ENCODE results near the gene ZNF132.
"Not testable (repeated sequence)": the region's sequence is repeated elsewhere in the genome, so short reads cannot be mapped to it uniquely, and the experiment has no call there.

ZNF132 gene

DNA sequence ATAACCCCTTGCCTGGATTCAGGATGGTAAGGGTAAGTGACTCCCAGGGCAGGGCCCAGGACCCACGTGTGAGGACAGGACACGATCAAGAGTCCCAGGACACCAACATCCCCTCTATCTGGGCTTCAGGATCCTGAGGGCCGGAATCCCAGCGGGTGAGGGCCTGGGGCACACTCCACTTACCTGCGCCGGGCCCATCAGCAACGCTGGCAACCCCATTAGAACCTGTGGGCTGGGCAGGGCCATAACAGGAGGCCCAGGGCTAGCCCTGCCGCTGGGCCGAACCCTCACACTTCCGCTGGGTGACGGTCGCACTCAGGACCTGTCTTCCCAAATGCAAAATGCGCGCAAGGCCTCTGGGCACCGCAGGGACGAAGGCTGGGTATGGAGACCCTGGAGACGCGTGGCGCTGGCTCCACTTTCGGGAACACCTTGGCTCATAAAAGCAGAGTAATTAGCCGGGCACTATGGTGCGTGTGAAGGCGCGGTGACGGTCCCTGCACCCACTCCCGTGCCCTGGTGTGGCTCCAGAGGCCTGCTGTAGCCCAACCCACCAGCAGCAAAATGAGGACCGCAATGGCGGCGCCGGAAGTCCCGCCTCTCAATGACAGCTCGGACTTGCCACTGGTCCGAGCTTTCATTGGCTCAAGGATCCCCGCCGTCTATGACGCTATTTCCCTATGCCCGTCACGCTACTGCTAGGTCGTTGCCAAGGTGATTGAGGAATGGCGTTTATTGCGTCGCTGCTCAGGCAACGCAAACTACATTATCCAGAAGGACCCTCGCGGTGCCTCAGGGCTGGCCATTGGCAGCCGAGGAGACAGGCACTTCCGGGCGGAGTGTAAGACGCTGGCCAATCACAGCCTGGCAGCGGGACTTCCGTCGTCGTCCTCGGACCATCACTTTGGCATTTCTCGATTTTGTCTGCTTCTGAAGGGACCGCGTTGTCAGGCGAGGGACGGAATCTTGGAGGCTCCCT, at the start of gene ZNF132:
TSS of gene ZNF132 (minus strand) at position 578 of the 979 bp plus-strand sequence. CDS start at position 246, 332 bp downstream.
- peak; percentile 90 to 93 for DNase-seq

DNA sequence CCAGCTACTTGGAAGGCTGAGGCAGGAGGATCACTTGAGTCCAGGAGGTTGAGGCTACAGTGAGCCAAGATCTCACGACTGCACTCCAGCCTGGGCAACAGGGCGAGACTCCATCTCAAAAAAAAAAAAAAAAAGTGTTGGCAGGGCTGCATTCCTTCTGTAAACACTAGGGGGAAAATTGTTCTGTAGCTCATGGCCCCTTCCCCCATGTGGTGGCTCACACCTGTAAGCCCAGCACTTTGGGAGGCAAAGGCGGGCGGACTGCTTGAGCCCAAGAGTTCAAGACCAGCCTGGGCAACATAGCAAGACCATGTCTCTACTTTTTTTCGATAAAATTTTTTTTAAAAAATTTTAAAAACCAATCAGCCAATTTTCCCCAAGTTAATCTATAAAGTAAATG, 44.4 kb upstream of the ZNF132 start:
- DNase-seq: not testable (repeated sequence)

DNA sequence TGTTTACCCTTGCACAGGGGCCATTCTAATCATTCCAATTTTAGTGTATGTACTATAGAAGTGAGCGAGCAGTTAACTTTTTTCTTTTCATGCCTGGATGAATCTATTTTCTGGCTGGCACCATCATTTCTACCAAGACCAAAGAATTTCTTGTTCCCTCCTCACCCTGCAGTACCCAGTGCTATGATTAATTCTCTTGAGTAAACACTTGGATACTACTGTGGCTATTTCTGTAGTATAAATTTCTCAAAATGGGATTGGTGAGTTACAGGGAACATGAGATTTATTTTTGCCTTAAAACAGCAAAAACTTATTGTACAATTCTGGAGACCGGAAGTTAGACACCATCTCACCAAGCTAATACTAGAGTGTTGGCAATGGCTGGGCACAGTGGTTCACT, 43.8 kb upstream of the ZNF132 start:
- DNase-seq: no peak

DNA sequence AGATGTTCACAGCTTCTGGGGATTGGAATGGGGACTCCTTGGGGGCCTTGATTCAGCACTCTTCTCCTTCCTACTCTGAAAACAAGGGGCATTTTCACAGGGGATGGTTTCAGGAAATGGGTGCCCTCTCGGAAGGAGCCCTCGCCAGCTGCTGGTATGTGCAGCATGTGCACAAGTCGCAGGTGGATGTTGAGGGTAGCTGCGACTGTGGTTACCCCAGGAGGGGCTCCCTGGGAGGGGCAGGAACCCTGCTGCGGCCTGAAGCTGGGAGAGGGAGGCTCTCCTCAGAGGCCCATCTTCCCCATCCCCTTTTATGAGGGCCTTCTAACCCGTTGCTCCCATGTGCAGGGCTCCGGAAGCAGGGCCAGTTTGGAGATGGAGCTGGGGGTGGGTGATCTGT, 42.4 kb upstream of the ZNF132 start:
- DNase-seq: no peak

DNA sequence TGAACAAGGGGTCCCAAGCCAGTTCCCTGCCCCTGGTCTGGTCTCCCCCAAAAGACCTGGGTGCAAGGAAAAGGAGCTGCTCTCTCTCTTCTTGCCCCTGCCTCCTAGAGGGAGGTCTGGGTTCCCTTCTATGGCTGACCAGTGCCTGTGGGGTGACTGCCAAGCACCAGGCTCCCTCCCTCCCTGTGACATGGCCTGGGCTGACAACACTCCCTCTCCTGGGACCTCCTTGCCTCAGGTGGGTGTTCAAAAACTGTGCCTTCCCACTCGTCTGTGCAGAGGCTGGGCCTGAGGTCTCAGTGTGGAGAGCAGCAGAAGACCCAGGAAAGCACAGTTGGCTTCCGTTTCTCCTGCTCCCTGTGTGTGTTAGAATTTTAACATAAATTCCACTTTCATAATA, 40.9 kb upstream of the ZNF132 start:
- DNase-seq: no peak

DNA sequence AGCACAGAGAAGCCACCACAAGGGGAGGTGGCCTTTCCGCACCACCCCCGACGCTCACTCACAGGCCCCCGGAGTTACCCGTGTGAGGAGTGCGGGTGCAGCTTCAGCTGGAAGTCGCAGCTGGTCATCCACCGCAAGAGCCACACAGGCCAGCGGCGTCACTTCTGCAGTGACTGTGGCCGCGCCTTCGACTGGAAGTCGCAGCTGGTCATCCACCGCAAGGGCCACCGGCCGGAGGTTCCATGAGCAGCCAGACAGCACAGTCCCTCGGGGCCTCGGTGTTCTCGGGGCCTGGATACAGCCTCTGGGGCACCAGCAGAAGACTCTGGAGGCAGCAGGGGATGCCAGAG, 40.5 kb upstream of the ZNF132 start:
- no peak for DNase-seq

DNA sequence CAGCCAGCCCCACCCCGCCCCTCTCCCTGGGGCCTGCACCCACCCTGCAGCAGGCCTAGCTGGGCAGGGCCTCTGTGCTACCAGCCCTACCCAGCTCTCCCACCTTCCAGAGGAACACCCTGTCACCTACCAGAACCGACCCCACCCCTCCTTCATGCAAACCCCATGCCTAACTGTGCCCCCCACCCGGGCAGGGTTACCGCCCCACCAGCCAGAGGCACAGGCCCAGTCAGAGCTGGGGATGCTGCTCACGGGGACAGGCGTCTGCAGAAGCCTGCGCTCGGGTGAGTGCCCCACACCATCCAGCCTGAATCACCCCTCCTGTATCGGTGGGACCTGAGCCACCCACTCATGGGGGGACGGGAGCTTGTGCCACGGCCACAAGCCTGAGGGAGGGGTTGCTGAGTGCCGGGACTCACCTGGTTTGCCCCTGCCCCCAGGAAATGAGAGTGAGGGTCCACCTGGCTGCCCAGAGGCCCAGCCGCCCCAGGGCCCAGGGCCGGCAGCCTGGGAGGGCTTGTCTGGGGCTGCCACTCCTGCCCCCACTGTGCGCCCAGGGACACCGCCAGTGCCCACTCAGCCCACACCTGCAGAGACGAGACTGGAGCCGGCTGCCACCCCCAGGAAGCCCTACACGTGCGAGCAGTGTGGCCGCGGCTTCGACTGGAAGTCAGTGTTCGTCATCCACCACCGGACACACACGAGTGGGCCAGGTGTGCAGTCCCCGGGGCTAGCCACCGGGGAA, 40.0 kb upstream of the ZNF132 start:
- no peak for DNase-seq

DNA sequence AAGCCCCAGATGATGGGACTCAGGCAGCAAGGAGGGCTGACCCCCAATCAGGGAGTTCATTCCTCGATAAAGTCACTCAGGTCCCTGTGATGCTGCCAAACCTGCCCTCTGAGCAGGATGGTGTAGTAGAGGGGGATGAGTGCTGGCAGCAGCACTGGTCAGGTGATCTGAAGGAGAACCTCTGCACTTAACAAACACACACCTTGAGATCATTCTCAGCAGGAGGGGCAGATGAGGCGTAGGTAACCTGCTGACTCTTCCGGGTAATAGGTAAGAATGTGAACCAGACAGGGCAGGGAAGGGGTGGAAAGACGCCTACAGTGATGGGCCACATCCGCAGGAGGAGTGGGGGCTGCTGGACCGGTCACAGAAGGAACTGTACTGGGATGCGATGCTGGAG, 39.4 kb upstream of the ZNF132 start:
- no peak for DNase-seq

DNA sequence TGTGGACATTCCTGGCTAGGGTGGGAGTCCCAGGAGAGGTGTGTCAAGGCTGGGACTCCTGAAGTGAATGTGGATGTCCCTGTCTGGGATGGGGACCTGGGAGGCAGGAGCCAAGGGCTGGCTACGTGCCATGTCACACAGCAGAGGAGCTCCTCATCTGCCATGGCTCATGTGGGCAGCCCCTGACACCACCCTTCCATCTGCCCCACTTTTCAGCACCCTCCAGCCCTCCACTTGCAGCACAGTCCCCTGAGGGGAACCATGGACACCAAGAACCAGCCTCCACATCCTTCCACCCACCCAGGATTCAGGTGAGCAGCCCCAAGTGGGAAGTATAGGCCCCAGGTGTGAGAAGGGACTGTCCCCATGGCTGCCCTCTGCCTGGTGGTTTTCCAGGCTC, 37.9 kb upstream of the ZNF132 start:
- DNase-seq: no peak

DNA sequence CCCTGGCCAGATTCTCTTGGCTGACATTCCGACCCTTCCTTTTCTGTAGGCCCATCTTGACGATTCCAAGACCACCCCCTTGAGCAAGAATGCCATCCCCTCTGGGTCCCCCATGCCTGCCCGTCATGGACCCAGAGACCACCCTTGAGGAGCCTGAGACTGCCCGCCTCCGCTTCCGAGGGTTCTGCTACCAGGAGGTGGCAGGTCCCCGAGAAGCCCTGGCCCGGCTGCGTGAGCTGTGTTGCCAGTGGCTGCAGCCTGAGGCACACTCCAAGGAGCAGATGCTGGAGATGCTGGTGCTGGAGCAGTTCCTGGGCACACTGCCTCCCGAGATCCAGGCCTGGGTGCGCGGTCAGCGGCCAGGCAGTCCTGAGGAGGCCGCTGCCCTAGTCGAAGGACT, 37.2 kb upstream of the ZNF132 start:
- no peak for DNase-seq

DNA sequence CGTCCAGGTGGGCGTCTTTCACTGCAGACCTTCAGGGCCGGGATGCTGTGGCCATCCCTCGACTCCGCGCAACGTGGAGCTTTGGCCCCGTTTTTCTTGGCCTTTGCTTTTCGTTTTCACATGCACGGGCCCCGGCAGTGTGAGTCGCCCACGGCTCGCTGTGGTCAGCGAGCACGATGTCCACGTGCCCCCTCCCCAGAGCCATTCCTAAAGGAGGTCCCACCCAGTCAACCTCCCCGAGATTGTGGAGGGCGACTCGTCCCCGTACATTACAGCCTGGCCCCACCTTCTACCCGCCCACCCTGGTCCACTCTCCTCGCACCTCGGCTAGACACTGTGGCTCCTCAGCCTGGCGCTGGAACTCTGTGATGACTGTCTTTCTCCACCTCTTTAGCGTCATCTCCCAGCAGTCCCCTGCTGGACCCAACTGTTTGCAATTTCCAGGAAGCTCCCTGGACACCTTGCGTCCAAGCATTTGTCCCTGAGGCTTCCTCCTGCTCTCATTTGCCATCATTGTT, 36.6 kb upstream of the ZNF132 start:
- peak; percentile 39 to 41 for DNase-seq

DNA sequence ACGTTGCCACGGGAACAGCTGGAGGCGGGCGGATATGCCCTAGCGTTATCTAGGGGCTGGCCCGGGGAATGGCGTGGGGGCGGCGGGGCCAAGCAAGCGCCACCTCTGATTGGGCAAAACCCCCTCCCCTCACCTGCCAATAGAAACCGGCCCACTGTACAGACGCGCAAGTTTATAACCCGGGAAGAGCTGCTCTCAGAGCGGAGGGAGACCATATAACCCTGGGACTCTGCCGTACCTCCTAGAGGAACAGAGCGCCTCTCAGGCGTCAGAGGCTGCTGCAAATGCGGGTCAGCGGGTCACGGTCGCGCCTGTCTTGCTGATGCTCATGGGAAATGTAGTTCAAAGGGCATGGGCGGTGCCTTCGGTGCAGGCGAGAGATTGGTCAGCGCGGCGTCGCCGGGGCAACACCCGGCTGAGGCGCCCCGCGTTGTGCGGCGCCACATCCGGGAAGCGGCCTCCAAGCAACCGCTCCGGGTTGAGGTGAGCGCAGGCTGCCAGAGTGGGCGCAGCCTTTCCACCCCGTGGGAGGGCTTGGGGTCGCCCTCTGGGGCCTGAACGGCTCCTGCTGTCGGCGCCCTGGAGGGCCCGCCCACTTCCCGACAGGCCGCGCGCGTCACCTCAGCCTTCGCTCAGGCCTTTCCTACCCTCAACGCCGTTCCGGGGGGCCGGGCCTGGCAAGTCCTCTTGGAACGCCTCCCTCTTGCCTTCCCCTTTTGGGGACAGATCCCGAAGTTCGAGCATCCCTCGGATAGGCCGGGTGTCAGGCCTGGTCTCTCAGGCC, 36.0 kb upstream of the ZNF132 start, which contains the start of gene ZNF446:
TSS of gene ZNF446 (plus strand) at position 639 of the 784 bp plus-strand sequence. CDS start 867 bp downstream, outside the sequence.
- peak; percentile 96 to 97 for DNase-seq

DNA sequence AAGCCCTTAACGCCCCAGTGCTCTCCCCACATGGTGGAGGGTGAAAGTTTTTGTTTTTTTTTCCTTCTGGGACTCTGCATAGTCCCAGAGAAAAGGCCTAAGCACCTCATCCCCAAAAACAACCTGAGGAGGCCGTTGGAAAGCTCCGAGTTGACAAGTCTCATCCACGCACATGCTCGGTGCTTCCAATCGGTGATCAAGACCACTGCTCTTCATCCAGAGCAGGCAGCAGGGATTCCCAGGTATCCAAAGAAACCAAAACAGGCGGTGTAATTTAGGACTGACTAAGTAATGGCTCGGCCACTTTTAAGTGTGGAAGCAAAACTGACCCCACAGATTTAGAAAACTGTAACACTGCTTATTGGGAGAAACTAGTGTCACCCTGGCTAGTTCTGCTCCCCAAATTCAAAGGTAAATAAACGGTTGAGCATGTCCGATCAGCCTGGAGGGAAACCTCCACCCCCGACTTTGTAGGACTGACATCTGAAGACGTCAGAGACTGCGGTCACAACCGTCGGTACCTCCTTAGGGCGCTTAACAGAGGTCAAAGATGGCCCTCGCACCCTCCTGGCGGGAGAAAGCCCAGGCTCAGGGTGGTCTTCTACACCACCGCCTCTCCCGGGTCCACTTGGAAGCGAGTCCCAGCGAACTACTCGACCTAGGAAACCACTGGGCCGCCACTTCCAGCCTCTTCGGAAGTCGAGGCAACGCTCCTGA, 35.2 kb upstream of the ZNF132 start:
- no peak for DNase-seq

DNA sequence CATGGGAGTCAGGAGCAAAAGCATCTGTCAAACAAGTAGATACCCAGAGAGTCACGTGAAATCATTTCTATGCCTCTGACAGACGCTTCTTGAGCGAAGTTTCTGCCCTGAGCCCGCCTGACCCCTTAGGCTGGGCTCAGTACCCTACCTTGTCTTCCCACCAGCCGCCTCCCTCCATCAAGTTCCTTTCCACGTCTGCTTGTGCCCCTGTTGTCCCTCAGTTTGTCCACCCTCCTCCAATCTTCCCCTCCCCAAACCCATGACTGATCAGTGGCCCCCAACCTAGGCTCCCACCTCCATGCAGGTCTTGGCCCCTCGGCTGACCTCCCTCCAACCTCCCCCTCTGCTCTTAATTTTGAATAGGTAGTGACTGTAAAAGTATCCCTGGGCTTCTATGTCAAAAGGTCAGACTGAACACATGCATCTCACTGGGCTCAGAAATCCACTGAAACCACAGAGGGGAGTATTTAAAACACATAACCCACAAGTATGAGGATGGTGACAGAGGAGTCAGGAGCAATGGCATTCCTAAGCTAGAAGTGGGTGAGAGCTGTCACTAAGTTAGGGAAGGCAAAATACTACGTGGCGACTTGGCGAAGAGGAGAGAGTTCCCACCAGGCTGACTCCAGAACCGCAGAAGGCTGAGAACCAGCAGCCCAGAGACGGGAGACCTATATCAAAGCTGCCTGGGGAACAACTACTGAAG, 34.5 kb upstream of the ZNF132 start:
- DNase-seq: no peak

DNA sequence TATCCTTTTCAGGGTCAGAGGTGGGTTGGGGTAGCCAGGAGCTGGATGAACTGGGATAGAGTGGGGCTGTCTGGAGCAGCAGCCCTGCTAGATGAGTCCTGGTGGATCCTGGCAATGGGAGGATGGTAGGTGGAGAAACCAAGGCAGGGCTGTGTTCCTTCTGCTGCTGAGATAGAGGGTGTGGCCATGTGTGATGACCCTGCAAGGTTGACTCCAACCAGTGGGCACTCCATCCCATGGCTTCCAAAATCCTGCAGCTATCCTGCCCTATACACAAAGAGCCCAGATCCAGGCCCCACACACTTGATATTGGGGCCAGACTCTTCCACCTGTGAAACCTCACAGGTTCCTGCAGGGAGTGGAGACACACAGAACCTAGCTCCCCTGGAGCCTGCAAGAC, 33.8 kb upstream of the ZNF132 start:
- no peak for DNase-seq

DNA sequence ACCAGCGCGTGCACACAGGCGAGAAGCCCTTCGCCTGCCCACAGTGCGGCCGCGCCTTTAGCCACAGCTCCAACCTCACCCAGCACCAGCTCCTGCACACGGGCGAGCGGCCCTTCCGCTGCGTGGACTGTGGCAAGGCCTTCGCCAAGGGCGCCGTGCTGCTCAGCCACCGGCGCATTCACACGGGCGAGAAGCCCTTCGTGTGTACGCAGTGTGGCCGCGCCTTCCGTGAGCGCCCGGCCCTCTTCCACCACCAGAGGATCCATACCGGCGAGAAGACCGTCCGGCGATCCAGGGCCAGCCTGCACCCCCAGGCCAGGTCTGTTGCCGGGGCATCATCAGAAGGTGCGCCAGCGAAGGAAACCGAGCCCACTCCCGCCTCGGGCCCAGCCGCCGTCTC, 31.8 kb upstream of the ZNF132 start:
- no peak for DNase-seq

DNA sequence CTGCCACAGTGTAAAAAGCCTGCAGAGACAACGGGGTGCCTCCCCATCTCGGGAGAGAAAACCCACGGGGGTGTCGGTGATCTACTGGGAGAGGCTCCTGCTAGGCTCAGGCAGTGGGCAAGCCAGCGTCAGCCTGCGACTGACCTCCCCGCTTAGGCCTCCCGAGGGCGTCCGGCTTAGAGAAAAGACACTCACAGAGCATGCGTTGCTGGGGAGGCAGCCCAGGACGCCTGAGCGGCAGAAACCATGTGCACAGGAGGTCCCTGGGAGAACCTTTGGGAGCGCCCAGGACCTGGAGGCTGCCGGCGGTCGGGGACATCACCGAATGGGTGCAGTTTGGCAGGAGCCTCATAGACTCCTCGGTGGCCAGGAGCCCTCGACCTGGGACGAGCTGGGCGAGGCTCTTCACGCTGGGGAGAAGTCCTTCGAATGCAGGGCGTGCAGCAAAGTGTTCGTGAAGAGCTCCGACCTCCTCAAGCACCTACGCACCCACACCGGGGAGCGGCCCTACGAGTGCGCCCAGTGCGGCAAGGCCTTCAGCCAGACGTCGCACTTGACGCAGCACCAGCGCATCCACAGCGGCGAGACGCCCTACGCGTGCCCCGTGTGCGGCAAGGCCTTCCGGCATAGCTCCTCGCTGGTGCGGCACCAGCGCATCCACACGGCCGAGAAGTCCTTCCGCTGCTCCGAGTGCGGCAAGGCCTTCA, 31.0 kb upstream of the ZNF132 start:
- DNase-seq: not testable (repeated sequence)

DNA sequence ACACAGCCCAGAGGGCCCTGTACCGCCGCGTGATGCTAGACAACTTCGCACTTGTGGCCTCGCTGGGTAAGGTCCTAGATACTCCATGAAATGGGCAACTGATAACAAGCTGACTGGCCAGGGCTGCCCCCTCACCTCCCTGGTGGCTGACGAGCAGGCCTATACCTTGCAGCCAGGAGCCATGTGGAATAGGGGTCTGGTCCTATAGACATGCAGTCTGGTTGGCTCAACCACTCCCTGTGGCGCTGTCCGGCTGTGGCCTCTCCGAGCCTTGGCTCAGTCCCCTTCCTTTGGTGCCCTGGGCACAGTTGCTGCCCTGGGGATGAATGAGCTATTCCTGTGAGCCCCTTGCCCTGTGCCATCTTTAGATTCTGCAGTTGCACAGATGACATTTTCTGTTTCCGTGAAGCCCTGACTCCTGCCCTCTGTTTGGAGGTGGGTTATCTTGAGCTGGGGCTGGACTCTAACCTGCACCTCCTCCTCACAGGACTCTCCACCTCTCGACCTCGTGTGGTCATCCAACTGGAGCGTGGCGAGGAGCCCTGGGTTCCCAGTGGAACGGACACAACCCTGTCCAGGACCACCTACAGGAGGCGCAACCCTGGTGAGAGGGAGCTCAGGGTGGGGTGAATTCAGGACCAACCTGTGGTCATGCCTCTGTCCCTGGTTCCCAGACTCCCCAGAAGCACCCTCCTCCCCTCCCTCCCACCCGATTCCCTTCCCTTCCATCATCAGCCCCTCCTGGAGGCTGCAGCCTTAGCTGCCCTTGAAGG, 29.5 kb upstream of the ZNF132 start:
- no peak for DNase-seq

DNA sequence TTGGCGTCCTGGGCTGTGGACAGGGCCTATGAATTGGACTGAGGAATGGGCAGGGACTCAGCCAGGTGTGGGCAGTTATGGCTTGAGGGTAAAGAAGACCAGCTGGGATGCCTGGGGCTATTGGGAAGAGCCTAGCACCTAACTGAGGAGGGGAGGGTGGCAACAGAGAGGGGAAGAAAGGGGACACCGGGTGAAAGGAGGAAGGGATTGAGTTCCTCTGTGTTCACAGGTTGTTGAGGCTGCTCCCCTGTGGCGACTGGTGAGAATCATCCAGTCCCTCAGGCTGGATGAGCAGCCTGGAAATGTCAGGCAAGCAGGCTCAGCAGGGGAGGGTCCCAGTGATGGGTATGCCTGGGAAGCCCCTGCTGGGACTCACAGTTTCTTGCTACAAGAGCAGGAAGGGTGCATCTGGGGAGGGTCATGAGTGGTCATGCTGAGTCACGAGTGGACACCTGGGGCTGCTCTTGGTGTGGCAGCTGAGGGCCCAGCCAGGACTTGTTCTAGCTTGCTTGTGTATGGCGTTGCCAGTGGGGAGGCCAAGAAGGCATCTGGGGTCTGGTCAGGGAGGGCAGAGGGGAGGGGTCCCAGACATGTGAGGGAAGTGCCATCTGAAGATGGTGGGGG, 28.4 kb upstream of the ZNF132 start:
- no peak for DNase-seq

Measured in activated T-cell treated with anti-CD3 and anti-CD28 coated beads, Interleukin-2, amount 50 U/mL, for 48 hours (primary cell).